ENCODE data around the gene ST8SIA6. TPM values are rescaled to one million over a fixed set of nuclear protein-coding genes. Genes with fewer than 3 reads are reported as not detected.

ST8SIA6 gene
- total and polyA plus RNA-seq, 4 donors = 0.43 to 22.0 (median 2.9) TPM

- 88 to 92% methylated on average over 10 of the region's 10 CpGs for WGBS, 2 donors
- Histone ChIP-seq H3K27me3 (ENCODE audit: control insufficient read depth in 3 of 3, insufficient read depth in 3 of 3, low read length in 2 of 3) (no peaks in the 10 kb centered on the region), H3K4me3 (no peak overlapping the region), H3K36me3 (ENCODE audit: control insufficient read depth in 4 of 4, insufficient read depth in 4 of 4, low read length in 4 of 4) (no peaks in the 10 kb centered on the region), H3K9ac (ENCODE audit: insufficient read depth in 1 of 2, low read length in 2 of 2) (no peak overlapping the region), H3K9me3 (ENCODE audit: control insufficient read depth in 4 of 4, insufficient read depth in 3 of 4, low read length in 3 of 4) (no peaks in the 10 kb centered on the region), H3K27ac (ENCODE audit: low read depth in 1 of 2, low read length in 1 of 2) (no peak overlapping the region), H3K4me1 (ENCODE audit: control insufficient read depth in 5 of 5, insufficient read depth in 5 of 5, low read length in 5 of 5) (peaks cover 0 to 3% (median 0%) of the 10 kb centered on the region in 5 donors)
- ATAC-seq (ENCODE audit: insufficient read depth, low FRiP score) (no peak), DNase-seq (no peak)
- TF ChIP-seq CTCF (IDR thresholded peaks at IDR 0.05; ENCODE audit: control extremely low read depth, extremely low read depth) = no peak
Observed at GRCh38 chr10:17375936-17376584, 78.3 kb downstream of the ST8SIA6 start.

- WGBS, 2 donors = 93% methylated on average over 4 of the region's 4 CpGs
- no peak for TF ChIP-seq CTCF (IDR thresholded peaks at IDR 0.05; ENCODE audit: control extremely low read depth, extremely low read depth)
- H3K4me3 ChIP-seq = no peak overlapping the region
- H3K36me3 ChIP-seq (ENCODE audit: control insufficient read depth in 4 of 4, insufficient read depth in 4 of 4, low read length in 4 of 4) = no peaks in the 10 kb centered on the region
- H3K27me3 ChIP-seq (ENCODE audit: control insufficient read depth in 3 of 3, insufficient read depth in 3 of 3, low read length in 2 of 3) = no peaks in the 10 kb centered on the region
- H3K9ac ChIP-seq (ENCODE audit: insufficient read depth in 1 of 2, low read length in 2 of 2) = no peak overlapping the region
- H3K4me1 ChIP-seq (ENCODE audit: control insufficient read depth in 5 of 5, insufficient read depth in 5 of 5, low read length in 5 of 5) = peaks cover 0 to 3% (median 0%) of the 10 kb centered on the region in 5 donors
- ATAC-seq (ENCODE audit: insufficient read depth, low FRiP score) (no peak), DNase-seq (no peak)
- H3K9me3 ChIP-seq (ENCODE audit: control insufficient read depth in 4 of 4, insufficient read depth in 3 of 4, low read length in 3 of 4) = peaks cover 0 to 5% (median 0%) of the 10 kb centered on the region in 4 donors
- no peak overlapping the region for H3K27ac ChIP-seq (ENCODE audit: low read depth in 1 of 2, low read length in 1 of 2)
Observed at GRCh38 chr10:17368708-17369272, 85.6 kb downstream of the ST8SIA6 start.

- ATAC-seq (ENCODE audit: insufficient read depth, low FRiP score) = no peak
- TF ChIP-seq CTCF (IDR thresholded peaks at IDR 0.05; ENCODE audit: control extremely low read depth, extremely low read depth) = no peak
- no peak overlapping the region for H3K4me3 ChIP-seq
Observed at GRCh38 chr10:17366705-17367104, 87.7 kb downstream of the ST8SIA6 start.

More at GRCh38 chr10:17366705-17367104, 87.7 kb downstream of the ST8SIA6 start:
- no peaks in the 10 kb centered on the region for H3K4me1 ChIP-seq (ENCODE audit: control insufficient read depth in 5 of 5, insufficient read depth in 5 of 5, low read length in 5 of 5)
- H3K27ac ChIP-seq (ENCODE audit: low read depth in 1 of 2, low read length in 1 of 2) = no peak overlapping the region
- H3K9me3 ChIP-seq (ENCODE audit: control insufficient read depth in 4 of 4, insufficient read depth in 3 of 4, low read length in 3 of 4) = peaks cover 0 to 5% (median 4%) of the 10 kb centered on the region in 4 donors
- DNase-seq = no peak
- no peaks in the 10 kb centered on the region for H3K36me3 ChIP-seq (ENCODE audit: control insufficient read depth in 4 of 4, insufficient read depth in 4 of 4, low read length in 4 of 4)
- H3K9ac ChIP-seq (ENCODE audit: insufficient read depth in 1 of 2, low read length in 2 of 2) = no peak overlapping the region
- no peaks in the 10 kb centered on the region for H3K27me3 ChIP-seq (ENCODE audit: control insufficient read depth in 3 of 3, insufficient read depth in 3 of 3, low read length in 2 of 3)
